T-helper 2 cell (primary cell): ENCODE measurements around the gene RBBP6.
A peak's percentile ranks its signal among the peaks of the same experiment; 100 is the strongest.
"Not testable (repeated sequence)": the region's sequence is repeated elsewhere in the genome, so short reads cannot be mapped to it uniquely, and the experiment has no call there.

Experiments used
- DNase-seq, 5 experiments: peaks; one replicate each; pipeline versions ENCODE4 v3.0.0 to v3.0.0-alpha.2; 2012 to 2022
- total RNA-seq, 2 donors: gene quantifications; one replicate each; lab custom pipeline; 2026; lab: John Stamatoyannopoulos, UW

Gene RBBP6, protein sequence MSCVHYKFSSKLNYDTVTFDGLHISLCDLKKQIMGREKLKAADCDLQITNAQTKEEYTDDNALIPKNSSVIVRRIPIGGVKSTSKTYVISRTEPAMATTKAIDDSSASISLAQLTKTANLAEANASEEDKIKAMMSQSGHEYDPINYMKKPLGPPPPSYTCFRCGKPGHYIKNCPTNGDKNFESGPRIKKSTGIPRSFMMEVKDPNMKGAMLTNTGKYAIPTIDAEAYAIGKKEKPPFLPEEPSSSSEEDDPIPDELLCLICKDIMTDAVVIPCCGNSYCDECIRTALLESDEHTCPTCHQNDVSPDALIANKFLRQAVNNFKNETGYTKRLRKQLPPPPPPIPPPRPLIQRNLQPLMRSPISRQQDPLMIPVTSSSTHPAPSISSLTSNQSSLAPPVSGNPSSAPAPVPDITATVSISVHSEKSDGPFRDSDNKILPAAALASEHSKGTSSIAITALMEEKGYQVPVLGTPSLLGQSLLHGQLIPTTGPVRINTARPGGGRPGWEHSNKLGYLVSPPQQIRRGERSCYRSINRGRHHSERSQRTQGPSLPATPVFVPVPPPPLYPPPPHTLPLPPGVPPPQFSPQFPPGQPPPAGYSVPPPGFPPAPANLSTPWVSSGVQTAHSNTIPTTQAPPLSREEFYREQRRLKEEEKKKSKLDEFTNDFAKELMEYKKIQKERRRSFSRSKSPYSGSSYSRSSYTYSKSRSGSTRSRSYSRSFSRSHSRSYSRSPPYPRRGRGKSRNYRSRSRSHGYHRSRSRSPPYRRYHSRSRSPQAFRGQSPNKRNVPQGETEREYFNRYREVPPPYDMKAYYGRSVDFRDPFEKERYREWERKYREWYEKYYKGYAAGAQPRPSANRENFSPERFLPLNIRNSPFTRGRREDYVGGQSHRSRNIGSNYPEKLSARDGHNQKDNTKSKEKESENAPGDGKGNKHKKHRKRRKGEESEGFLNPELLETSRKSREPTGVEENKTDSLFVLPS (N-terminal part only)
- total RNA-seq, result 177 to 229 reads per million in 2 donors

DNA sequence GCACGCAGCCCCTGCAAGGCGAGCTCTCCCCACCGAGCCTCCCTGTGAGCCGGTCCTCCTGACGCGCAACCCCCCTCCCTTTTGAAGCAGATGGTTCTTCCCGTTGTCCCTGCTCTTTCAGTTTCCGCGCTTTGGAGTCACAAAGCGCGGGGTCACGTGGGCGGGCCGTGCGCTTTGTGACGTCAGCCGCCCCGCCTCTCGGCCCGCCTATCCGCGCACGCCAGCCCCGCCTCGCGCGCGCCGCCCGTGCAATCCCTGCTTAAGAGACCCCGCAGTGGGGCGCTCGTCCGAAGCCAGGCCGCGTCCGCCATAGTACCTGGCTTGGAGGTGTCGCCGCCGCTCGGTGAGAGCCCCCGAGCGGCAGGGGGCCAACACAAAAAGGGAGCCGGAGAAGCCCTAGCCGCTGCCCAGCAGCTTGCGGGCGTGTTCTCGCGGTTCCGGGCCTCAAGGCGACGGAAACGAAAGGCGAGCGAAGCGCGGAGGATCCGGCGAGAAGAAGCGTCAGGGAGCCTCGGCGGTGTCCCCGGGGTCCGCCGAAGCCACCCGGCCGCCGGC, at the start of gene RBBP6:
TSS of gene RBBP6 (plus strand) at position 272 of the 555 bp plus-strand sequence. CDS start 1,061 bp downstream, outside the sequence.
- peak; percentile 83 to 97 (median 90) for DNase-seq

DNA sequence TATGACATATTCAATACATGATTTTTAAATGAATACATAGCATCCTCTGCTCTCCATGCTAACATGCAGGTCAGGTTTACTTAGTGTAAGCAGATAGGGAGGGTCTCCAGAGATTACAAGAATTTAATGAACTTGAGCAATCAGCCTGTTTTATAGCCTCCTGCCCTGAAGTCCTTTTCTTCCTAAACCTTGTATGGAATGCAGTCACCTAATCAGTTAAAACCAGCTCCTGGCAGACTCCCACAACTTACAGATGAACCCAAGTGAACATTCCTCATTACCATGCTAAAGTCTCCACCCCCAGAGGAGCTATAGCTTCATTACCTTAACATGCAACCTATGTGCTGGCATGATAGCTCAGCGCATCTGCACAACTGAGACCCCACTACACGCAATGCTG, 48.5 kb upstream of the RBBP6 start:
- no peak for DNase-seq

DNA sequence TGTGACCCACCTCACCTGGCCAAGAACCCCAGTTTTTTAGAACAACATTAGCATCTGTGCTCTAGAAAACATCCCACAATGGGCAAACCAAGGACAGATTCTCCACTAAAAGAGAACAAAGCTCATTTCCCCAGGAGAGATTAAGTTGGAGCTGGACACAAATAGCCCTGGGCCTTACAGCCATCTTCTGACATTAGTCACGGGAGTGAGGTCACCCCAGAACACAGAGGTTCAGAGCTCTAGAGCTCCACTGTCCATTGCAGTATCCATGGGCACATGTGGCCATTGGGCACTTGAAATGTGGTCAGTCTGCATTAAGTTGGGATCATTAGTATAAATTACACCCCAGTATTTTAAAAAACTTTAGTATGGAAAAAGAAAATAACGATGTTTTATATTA, 47.6 kb upstream of the RBBP6 start:
- no peak for DNase-seq

DNA sequence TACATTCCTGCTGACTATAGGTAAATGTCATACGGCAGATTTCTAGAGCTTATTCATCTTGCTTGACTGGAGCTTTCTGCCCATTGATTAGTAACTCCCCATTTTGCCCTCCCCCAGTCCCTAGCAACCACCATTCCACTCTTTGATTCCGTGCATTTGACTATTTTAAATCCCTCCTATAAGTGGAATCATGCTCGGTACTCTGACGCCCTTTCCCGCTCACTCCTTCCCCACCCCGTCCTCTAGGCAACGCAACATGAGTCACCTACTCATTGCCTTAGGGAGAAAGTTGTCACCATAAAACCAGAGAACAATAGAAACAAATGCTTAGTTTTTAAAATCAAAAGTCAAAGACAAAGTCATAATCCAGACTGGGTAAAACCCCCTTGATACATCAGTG, 45.5 kb upstream of the RBBP6 start:
- DNase-seq, result no peak

DNA sequence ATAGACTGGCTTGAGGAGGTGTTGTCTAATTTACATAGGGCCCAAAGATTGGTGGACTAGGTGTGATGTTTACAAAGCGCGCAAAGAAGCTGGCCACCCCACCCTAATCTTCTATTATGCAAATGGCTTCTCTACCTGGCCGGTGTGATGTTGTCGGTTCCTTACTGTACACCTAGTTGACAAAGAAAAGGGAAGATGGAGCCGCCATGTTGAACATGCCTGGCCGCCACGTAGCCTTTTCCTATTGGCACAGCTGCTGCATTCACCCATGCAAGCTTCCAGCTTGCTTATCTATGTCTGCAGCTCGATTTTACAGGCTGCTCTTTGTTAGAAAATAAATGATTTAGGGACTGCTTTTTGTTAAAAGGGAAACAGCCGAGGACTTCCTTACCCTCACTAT, 44.2 kb upstream of the RBBP6 start:
- not testable (repeated sequence) for DNase-seq

DNA sequence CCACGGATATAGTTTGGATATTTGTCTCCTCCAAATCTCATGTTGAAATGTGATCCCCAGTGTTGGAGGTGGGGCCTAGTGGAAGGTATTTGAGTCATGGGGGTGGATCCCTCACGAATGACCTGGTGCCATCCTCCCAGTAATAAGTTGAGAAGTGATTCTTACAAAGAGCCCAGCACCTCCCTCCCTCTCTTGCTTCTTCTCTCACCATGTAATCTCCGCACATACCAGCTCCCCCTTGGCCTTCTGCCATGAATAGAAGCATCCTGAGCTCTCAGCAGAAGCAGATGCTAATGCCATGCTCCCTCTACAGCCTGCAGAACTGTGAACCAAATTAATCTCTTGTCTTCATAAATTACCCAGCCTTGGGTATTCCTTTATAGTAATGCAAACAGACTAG, 41.9 kb upstream of the RBBP6 start:
- DNase-seq, result no peak

DNA sequence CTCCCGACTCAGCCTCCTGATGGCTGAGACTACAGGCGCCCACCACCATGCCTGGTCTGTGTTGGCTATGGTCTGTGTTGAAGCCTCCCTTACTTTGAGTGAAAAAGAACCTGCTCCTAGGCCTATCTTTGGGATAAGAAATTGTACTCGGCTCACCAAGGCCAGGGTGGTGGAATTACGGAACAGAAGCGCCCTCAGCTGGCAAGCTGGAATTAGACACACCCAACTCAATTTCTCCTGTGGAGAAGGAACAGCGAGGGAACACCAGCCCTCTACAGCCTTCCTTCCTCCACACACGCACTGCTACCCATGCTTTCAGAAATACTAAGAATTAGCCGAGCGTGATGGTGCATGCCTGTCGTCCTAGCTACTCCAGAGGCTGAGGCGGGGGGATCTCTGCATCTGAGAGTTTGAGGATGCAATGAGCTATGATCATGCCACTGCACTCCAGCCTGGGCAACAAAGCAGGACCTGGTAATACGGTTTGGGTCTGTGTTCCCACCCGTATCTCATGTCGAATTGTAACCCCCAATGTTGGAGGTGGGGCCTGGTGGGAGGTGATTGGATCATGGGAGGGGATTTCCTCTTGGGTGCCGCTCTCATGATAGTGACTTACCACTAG, 40.1 kb upstream of the RBBP6 start:
- DNase-seq, result peak in 1 of 5 experiments; percentile 11

DNA sequence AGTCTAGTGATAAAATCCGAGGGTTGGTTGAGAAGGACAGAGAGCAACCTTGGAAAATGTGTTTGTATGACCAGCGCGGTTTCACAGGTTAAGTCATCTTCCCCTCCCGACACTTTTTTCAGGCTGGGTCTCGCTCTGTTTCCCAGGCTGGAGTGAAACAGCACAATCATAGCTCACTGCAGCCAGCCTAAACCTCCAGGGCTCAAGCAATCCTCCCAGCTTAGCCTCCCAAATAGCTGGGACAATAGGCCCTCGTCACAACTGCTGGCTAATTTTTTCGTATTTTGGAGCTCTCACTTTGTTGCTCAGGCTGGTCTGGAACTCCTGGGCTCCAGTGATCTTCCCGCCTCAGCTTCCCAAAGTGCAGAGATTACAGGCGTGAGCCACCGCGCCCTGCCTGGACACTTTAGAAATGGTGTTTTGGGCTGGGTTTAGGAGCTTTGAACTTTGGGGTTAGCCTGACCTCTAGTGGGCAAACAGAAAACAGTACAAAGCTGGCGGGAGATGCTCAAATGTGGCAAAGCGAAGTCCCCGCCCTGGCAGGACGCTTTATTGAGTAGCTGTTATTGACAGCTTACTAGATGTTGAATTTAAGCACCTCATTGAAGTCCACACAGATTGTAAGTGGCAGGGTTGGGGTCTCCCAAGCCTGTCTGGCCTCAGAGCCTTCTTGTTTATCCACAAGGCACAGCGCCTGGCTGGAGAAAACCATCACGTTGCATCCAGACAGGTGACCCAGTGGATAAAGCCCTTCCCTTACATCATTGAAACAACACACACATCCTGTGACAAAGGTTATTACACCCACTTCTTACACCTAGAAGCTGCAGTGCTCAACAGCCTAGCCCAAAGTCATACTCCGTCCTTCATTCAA, 34.7 kb upstream of the RBBP6 start:
- DNase-seq, result peak; percentile 12 to 66 (median 22)

DNA sequence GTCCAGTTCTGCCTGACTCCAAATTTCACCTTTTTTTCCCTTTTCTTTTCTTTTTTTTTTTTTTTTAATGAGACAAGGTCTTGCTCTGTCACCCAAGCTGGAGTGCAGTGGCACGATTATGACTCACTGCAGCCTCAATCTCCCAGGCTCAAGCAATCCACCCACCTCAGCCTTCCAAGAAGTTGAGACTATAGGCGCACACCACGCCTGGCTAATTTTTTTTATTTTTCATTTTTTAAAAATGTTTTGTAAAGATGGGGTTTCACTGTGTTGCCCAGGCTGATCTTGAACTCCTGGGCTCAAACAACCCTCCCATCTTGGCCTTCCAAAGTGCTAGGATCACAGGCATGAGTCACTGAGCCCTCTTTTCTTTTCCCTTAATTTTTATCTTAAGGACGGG, 33.4 kb upstream of the RBBP6 start:
- DNase-seq, result no peak

DNA sequence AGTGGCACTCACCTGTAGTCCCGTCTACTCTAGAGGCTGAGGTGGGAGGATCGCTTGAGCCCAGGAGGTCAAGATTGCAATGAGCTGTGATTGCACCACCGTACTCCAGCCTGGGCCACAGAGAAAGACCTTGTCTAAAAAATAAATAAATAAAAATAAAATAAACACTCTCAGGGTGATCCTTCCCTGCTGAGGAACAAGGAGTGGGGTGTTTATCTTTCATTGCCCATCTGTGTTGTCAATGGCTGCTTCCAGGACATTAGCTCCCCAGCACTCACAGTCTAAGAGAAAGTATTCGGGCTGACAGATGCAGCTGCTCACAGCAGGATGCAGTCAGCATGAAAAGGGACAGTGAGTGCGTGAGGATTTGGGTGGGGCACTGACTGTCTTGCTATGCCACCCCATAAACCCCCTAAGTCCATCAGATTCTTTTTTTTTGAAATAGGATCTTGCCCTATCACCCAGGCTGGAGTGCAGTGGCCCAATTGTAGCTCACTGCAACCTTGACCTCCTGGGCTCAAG, 31.3 kb upstream of the RBBP6 start:
- no peak for DNase-seq

DNA sequence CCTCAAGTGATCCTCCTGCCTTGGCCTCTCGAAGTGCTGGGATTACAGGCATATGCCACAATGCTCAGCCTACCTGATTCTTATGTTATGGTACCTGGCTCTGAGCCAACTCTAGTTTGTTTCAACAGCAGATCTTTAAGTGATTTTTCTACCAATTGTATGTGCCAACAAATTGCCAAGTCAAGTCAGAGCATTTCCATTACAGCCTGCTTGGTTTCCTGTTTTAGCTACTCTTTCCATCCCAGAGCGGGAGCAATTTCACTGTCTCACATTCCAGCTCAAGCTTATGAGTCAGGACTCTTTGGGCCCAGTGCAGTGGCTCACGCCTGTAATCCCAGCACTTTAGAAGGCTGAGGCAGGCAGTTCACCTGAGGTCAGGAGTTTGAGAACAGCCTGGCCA, 30.8 kb upstream of the RBBP6 start:
- DNase-seq, result no peak

DNA sequence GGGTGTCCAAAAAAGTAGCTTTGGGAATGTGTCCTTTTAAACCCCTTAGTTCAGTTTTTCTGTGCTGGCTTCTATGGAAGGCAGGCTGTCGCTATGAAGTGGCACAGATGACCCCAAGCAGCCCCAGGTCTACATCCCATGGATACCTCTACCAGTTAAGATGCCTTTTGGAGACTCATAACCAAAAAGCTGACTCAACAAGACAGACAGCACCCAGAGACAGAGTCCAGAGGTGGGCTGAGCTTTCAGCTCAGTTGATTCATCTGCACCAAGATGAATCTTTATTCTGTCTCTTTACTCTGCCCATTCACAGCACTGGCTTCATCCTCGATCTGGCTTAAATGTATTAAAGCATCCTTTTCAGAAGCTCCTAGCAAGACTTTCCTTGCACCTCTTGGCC, 29.8 kb upstream of the RBBP6 start:
- no peak for DNase-seq

DNA sequence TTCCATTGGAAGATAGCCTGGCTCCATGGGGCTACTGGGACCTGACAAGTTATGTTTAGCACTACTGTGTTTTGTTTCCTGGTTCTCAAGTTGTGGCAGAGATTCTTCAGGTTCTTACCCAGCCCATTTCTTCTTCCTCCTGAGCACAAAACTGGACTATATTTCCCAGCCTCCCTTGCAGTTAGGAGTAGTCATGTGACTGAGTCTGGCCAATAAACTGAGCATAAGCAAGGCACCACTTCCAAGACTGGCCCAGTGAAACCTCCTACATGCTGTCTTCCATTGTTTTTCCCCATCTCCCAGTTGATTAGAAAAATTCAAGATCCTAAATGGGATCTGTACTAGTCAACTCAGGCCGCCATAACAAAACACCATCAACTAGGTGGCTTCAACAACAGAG, 28.2 kb upstream of the RBBP6 start:
- DNase-seq, result no peak

DNA sequence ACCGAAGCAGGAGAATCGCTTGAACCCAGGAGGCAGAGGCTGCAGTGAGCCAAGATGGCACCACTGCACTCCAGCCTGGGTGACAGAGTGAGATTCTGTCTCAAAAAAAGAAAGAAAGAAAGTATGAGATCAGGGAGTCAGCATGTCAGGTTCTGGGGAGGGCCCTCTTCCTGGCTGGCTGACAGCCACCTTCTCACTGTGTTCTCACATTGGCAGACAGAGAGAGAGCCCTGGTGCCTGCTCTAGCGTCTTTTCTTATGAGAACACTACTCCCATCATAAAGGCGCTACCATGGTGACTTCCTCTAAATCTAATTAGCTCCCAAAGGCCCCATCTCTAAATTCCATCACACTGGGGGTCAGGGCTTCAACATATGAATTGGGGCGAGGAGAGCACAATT, 27.6 kb upstream of the RBBP6 start:
- no peak for DNase-seq

DNA sequence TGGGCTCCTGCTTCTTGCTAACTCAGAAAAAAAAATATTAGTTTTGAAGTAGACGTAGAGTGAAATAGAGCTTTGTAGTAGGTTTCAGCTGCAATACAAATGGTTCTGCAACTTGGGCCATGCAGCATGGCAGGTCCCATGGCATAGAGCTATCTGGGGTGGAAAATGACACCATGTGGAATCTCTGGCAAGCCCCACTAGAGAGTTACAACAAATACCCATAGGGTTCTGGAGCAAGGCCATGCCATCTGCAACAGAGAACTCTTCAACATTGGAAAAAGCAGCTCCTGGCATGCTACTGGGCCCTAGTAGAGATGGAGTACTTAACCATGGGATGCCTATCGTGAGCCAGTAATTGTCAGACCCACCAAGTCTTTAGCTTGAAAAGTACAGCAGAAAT, 25.3 kb upstream of the RBBP6 start:
- no peak for DNase-seq

DNA sequence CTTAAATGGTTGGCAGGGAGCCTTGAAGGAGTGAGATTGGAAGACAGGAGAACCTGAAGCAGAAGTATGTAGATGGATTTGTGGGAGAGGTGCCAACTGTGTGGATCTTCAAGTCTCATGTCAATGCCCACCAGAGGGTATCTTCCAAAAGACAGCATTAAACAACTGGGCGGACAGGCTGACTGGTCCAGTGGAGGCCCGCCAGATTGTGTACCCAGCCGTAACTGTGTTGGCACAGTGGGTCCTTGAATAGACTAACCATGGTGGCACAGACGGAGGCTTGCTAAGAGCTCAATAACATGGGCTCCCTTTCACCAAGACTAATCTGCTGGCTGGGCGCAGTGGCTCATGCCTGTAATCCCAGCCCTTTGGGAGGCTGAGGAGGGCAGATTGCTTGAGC, 24.2 kb upstream of the RBBP6 start:
- DNase-seq, result no peak

DNA sequence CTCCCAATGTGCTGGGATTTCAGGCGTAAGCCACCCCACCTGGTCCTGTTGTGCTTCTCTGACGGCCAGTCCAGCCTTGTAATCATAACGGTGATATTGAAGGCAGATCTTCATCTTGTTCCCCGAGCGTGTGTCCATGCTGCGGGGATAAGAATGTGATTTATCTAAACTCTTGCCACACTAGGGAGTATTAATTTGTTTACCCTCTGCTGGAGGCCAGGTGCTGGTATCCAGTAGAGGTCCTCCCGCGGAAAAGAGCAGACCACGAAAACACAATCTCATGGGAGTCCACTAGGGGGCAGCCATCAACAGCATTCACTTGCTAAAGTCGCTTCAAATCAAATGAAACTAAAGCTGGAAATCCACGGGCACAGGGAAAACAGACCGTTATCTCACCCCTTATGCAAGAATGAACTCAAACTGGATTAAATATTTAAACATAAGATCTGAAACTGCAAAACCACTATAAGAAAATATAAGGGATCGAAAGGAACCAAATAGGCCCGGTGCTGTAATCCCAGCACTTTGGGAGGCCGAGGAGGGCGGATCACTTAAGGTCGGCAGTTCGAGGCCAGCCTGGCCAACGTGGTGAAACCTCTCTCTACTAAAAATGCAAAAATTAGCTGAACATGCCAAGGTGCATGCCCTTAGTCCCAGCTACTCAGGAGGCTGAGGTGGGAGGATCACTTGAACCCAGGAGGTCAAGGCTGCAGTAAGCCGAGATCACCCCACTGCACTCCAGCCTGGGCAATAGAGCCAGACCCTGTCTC, 22.3 kb upstream of the RBBP6 start:
- DNase-seq, result peak; percentile 29 to 69 (median 54)

DNA sequence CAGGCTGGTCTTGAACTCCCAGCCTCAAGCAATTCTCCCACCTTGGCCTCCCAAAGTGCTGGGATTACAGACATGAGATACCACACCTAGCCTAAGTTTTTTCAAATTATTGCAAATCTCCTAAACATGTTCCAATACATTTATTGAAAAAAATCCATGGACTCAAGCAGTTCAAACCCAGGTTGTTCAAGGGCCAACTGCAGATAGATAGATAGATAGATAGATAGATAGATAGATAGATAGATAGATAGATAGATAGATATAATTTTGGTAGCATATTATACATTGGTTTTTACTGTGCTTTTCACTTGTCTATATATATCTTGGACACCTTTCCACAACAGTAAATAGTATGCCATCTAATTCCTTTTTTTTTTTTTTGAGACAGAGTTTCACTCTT, 20.9 kb upstream of the RBBP6 start:
- no peak for DNase-seq

DNA sequence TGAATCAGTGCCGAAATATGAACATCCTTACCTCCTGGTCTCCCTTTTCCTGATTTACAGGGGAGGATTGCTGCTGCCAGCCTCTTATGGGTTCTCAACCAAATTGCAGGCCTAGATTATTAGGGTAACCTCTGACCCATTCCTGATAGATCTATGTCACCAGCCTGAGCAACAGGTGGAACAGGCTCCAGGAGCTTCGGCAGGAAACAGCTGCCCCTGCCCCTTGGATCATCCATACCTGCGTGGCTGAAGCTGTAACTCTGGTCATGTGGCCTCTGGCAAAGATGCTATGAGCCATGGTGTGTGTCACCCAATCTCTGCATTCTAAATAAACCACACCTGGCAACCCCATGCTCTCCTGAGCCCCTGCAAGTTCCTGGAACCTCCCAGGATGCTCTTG, 18.4 kb upstream of the RBBP6 start:
- DNase-seq, result no peak

DNA sequence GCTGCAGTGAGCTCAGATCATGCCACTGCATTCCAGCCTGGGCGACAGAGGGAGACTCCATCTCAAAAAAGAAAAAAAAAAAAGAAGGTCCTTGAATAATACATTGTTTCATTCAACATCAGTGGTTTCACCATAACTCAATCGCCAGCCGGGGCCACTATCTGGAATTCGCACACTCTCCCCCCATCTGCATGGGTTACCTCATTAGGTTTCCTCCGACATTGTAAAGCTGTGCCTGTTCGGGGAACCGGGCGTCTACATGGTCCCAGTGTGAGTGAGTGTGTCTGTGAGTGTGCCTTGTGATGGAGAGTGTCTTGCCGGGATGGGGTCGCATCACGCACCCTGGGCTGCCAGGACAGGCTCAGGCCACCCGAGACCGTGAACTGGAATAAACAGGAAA, 16.6 kb upstream of the RBBP6 start:
- DNase-seq, result no peak

DNA sequence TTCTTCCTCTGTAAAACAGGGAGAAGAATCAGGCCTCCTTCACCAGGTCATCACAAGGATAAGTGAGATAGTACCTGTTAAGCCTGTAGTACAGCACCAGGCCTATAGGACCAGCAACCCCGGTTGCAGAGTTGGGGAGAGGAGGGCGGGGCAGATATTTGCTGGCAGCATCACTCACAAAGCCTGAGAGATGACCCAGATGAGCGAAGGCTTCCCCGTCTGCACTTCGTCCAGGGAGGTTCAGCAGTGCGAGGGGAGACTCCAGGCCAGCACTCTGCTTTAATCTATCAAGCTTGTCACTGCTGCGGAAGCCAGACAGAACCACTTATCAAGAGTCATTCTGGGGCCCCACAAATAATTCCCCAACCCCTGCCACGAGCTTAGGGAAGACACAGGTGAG, 15.8 kb upstream of the RBBP6 start:
- no peak for DNase-seq
